Measurements from ENCODE around the gene UGT1A9. TPM values are rescaled to one million over a fixed set of nuclear protein-coding genes. Genes with fewer than 3 reads are reported as not detected.

Gene UGT1A9
- total RNA-seq, 1 donor from 2014 or later = not detected

DNA sequence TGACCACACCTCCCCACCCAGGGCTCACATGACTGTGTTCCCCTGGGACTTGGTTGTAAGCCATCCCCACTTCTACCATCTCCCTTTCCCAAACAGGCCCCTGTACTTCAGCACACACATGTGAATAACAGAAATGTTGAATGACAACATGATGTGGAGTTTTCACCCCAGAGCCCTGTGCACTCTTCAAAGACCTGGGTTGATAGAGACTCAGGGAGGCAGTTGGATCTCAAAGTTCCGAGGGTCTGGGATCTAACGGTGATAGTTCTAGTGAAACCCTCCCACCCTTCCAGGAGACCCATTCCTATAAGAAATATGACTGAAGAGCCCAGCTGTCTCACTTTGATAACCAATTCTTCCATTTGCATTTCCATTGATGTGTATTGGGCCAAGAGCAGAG lies 106.3 kb downstream of the UGT1A9 start, which contains the start of gene MROH2A:
Gene MROH2A (plus strand): TSS at position 301 of the 400 bp plus-strand sequence. CDS start 1,029 bp downstream, outside the sequence.
- ATAC-seq (no peak), DNase-seq (ENCODE audit: low spot score) (no peak)
- intact Hi-C loops (cut with DNase I) = no loop called here

DNA sequence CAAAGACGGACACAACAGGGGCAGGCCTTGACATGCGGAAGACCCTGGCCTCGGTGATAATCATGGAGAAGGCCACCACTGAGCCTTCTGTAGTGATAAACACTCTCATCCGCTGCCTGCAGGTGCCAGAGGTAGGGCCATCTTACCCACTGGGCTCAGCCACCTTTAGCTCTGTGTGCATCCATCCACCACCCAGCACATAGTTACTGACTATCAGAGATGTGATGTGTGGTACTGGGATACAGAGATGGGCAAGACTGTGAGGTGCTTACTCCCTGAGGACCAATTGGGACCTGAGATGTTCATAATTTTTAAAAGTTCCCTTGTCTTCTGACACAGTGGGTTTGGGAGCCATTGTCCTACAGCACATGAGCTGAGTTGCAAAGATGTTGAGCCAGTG lies 108.0 kb downstream of the UGT1A9 start:
- DNase-seq (ENCODE audit: low spot score) (no peak), ATAC-seq (no peak)
- intact Hi-C loops (cut with DNase I) = no loop called here

DNA sequence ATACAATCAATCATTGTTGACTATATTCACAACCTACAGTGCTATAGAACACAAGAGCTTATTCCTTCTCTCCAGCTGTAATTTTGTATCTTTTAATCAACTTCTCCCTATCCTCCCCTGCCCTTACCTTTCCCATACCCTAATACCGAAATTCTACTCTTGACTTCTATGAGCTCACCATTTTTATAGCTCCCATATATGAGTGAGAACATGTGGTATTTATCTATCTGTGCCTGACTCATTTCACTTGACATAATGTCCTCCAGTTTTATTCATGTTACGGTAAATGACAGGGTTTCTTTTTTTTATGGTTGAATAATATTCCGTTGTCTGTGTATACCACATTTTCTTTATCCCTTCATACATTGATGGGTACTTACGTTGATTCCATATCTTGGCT lies 109.1 kb downstream of the UGT1A9 start:
- no peak for DNase-seq (ENCODE audit: low spot score)
- ATAC-seq = no peak
- intact Hi-C loops (cut with DNase I) = no loop called here

DNA sequence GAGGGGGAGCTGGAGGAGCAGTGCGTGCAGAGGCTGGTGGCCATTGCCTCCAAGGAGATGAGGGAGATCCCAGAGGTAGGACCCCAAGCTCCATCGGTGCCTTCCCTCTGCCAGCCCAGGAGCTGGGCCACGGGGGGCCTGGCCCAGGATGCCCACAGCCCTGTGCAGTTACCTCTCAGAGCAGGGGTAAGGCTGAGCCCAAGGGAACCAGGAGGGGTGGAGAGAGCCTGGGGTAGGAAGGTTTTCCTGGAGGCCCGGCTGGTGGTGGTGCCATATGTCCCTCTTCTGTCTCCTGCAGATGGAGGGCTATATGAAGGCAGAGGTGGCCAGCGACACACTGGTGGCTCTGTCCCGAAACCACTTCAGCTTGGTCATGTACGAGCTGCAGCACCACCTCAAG lies 117.9 kb downstream of the UGT1A9 start:
- ATAC-seq (no peak), DNase-seq (ENCODE audit: low spot score) (no peak)
- intact Hi-C loops (cut with DNase I) = no loop called here

DNA sequence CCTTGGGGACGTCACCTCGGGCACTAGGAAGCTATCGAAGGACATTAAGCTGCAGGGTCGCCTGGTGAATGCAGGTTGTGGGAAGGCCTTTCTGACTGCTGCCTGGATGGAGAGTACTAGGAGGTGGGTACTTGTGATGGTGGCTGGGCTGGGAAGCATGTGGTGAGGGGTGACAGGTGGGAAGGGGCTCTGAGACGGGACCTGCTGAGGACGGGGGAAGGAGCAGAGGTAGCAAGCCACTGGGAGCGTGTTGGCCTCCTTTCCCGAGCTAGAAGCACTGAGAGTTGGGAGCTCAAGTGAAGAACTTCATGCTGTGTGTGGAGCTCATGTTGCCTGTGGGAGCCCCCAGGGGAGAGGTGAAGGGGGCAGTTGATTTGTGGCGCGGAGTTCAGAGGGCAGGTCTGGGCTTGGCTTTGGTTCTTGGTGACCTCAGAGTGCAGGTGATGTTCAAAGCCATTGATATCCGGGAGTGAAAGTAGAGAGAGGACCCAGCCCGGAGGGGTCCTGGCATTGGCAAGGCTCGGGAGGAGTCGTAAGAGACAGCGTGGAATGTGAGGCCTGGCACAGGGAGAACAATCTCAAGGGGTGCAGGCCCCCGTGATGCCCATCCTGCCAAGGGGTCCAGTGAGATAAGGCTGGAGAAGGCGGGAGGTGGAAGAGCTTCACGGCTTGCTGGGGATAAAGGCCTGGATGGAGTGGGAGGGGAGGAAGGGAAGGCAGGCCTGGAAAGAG lies 119.6 kb downstream of the UGT1A9 start:
- DNase-seq (ENCODE audit: low spot score) = no peak
- no peak for ATAC-seq
- intact Hi-C loops (cut with DNase I) = no loop called here

DNA sequence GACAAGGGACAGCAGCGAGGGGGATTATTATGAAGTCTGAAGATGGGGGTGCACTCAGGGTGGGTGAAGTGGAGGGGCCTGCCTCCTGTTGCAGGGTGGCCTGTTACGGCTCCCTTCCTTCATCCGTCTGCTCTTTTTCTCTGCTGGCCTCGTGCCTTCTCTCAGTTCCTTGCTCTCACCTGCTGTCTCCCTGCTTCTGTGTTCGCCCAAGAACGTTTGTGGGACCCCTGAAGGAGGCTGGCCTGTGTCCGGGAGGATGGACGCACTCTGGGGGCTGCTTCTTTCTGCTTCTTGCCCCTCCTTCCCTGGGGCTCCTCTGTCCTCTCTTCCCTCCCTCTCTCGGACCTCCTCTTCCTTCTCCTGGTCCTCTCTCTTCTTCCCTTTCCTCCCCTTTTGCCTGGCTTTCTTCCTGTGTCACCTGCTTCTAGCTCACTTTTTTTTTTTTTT lies 120.2 kb downstream of the UGT1A9 start:
- ATAC-seq (no peak), DNase-seq (ENCODE audit: low spot score) (no peak)
- intact Hi-C loops (cut with DNase I) = no loop called here

DNA sequence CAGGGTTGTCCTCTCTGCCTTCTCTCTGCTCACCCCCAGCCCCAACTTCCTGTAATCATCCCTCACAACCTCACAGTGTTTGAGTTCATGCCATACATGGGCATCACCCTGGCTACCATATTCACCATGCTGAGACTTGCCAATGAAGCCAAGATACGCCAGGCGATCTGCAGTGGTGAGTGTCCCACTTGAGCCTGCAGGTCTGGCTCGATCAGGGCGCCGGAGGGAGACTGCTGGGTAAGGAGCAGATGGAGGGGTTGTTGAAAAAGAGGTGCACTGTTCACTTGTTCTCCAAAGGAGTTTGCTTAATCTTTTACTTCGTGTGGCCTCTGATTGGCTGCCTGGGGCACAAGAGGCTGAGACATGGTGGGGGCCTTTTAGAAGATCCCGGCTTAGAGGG lies 121.0 kb downstream of the UGT1A9 start:
- no peak for DNase-seq (ENCODE audit: low spot score)
- no peak for ATAC-seq
- intact Hi-C loops (cut with DNase I) = no loop called here

DNA sequence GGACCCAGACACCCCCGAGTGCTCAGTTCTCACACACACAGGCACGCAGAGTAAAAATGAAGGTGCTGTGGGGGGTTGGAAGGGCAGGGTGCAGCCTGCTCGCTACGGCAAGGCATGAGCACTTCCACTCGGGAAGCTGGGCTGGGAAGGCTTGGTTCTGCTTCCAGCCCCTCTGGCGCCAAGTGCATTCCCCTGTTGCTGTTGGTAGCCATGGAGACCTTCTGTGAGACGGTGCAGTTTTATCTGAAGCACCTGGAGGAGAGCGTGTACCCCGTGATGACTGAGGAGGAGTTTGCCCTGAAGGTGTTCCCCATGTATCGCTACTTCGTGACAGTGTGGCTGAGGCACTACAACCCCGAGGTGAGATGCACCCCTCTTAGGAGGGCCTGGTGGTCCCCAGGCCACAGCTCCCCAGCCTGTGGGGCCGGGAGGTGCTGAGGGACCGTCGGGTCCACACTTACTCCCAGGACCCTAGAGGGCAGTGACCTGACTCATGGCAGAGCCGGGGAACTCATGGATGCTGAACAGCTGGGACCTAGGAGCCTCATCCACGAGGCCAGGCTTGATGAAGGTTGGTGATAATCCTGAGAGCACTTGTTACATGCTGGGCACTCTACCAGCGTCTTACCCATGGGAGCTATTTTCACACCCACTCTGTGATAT lies 121.9 kb downstream of the UGT1A9 start:
- intact Hi-C loops (cut with DNase I) = no loop called here
- DNase-seq (ENCODE audit: low spot score) (no peak), ATAC-seq (no peak)

DNA sequence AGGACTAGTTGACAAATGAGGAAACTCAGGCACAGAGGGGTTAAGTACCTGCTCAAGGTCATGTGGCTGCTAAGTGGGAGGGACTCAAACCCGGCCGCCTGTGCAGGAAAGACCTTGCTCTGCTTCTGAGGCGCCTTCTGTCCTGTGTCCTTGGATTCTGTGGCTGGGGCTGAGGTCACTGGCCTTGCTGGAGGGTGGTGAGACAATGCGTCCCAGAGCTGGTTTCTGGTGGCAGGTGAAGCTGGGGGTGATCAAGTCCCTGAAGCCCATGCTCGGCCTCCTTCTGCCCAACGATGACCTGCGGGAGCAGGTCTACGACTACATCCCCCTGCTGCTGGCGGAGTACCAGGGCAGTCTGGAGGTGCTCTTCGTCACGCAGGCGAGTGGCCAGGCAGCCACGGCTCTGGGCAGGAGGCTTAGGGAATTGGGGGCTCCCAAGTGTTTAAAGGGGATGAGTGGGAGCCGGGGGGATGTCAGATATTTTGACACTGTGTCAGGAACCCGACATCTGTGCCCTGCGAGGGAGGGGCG lies 122.5 kb downstream of the UGT1A9 start:
- intact Hi-C loops (cut with DNase I) = no loop called here
- DNase-seq (ENCODE audit: low spot score) = no peak
- ATAC-seq = no peak

DNA sequence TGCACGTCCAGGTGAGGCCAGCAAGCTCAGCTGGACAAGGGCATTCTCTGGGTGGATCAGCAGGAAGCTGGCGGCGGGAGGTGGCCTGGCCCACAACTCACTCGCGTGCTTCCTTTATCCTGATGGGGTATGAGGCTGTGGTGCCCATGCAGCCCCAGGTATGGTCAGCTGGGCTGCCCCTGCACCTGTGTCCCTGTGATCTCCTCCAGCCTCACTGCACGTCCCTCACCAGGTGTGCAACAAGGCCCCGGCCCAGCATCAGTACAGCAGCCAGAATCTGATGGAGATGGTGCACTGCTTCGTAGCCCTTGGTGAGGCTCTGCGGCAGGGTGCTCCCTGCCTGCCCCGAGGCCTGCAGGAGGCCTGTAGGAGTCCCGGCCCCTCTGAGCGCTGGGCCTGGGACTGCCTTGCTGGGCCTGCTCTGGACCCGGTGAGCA lies 124.1 kb downstream of the UGT1A9 start:
- intact Hi-C loops (cut with DNase I) = no loop called here
- ATAC-seq (peak; percentile 17), DNase-seq (ENCODE audit: low spot score) (no peak)

DNA sequence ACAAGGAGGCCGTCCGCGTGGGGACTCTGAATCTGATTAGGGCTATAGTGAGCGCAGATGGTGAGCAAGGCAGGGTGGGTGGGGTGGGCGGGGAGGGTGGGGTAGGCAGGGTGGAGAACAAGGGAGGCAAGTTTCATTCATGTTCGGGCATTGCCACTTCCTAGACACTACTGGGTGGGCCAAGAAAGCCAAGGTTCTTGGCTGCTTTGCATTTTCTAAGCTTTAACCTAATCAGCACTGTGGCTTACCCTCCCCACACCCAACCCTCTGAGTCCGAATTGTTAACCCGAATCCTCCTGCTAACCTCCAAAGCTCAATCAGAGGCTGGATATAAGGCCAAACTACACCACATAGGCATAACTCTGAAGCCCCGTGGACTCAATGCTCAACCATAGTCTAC lies 124.6 kb downstream of the UGT1A9 start:
- intact Hi-C loops (cut with DNase I) = no loop called here
- no peak for ATAC-seq
- DNase-seq (ENCODE audit: low spot score) = no peak

DNA sequence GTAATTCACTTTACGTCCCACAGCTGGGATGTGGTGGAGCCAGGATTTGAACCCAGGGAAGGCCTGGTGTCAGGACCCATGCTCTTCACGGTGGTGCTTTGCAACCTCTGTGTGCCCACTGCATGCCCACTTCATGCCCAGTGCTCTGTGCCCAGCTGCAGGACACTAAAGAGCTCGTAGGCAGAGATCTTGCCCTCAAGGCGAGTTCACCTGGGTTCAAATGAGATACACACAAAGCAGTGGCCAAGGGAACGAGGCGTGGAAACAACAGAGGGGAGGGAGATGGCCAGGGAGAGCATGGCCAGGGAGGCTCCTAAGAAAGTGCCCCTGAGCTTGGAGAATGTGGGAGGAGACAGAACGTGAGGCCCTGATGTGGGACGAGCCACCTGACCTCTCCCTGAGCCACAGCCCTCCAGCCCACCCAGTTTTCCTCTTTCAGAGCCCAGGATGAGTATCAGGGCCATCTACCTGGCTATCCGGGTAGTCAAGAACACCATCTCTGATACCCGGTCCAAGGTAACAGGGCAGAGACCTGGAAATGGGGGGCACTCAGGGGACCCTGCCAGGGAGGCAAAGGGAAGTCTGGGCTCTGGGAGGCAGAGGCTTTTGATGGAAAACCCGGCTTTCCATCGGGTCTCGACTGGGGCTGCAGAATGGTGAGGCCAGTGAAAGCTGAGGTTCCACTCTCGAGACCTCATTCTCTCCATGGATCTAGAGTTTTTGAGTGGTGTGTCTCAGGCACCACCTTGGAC lies 126.8 kb downstream of the UGT1A9 start:
- ATAC-seq = no peak
- DNase-seq (ENCODE audit: low spot score) = peak; percentile 9
- intact Hi-C loops (cut with DNase I) = no loop called here

DNA sequence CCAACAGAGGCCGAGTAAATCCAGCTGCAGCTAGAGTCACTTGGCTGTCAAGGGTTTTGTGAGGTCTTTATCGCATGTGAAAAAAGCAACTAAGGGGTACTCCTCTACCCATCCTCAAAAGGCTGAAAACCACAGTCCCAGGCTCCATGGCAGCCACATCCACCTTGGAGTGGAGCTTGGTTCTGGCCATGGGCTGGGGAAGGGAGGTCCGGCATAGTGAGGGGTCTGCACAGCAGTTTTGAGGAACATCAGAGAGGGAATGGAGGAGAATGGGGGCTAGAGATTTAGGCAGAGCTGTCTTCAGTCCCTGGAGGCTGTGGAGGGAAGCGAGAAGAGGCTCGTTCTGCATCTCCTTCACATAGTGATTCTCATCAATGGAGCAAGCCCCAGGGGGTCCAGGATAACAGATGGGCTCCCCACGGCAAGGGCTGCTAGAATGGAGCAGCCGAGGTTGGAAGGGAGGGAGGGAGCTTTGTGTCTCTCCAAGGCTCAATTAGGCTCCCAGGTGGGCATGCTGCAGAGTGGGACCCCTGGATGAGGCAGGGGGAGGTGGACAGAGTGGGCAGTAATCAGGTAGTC lies 127.5 kb downstream of the UGT1A9 start:
- DNase-seq (ENCODE audit: low spot score) (peak; percentile 30), ATAC-seq (no peak)
- intact Hi-C loops (cut with DNase I) = no loop called here

DNA sequence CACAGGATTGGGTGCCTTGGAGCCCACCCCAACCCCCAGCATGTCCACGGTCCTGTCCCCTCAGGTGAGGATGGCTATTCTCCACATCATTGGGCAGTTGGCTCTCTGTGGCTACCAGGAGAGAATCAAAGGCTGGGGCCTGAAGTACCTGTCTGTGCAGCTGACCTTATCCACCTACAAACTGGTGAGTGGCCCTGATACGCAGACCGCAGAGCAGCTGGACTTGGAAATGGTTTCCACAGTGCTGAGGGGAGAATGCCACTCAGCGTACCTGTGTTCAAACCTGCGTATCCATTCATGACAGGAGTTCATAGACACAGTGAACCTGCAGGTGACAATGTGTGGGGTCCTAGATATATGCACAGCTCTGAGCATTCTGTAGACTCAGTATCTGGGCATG lies 128.0 kb downstream of the UGT1A9 start:
- intact Hi-C loops (cut with DNase I) = no loop called here
- ATAC-seq = no peak
- no peak for DNase-seq (ENCODE audit: low spot score)

DNA sequence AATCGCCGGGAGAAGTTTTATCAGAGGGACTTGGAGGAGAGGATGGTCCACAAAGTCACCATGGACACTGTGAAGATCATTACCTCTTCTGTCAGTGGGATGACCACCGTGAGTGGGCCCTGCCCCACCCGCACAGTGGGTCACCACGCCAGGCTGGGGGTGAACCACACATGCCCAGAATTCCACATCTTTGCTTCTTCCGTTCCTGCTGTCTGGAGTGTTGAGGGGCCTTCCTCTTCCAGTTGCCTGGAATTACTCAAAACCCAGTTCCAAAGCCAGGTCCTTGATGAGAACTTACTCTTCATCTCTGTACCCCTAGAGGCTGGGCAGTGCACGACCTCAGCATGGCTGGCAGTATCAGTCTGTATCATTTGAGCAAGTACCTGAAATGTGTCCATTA lies 128.5 kb downstream of the UGT1A9 start:
- ATAC-seq (no peak), DNase-seq (ENCODE audit: low spot score) (no peak)
- intact Hi-C loops (cut with DNase I) = no loop called here

DNA sequence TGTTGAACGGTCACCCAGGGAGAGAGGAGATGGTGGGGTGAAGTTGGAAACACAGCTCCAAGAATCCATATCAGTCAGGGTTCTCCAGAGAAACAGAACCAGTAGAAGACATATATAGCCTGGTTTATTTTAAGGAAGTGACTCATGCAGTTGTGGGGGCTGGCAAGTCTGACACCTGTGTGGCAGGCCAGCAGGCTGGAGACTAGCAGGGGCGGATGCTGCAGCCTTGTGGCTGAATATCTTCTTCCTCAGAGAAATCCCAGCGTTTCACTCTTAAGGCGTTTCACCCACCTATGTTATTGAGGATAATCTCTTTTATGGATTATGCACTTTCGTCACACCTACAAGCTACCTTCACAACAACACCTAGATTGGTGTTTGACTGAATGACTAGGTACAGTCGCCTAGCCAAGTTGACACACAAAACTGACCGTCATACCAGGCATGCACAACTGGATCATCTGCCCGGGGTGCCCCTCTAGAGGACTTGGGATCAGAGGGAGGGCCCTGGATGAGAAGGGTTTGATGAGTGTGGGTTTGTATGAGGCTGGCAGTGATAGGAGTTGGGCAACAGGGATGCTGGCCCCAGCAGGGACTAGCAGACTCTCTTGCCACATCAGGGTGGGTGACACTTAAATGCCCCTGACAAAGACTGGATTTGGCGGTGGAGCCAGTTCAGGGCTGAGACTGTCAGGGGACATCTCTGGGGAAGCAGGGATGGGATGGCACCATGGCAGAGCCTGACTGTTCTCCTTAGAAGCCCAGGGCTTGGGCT lies 129.8 kb downstream of the UGT1A9 start:
- no peak for DNase-seq (ENCODE audit: low spot score)
- intact Hi-C loops (cut with DNase I) = no loop called here
- no peak for ATAC-seq

DNA sequence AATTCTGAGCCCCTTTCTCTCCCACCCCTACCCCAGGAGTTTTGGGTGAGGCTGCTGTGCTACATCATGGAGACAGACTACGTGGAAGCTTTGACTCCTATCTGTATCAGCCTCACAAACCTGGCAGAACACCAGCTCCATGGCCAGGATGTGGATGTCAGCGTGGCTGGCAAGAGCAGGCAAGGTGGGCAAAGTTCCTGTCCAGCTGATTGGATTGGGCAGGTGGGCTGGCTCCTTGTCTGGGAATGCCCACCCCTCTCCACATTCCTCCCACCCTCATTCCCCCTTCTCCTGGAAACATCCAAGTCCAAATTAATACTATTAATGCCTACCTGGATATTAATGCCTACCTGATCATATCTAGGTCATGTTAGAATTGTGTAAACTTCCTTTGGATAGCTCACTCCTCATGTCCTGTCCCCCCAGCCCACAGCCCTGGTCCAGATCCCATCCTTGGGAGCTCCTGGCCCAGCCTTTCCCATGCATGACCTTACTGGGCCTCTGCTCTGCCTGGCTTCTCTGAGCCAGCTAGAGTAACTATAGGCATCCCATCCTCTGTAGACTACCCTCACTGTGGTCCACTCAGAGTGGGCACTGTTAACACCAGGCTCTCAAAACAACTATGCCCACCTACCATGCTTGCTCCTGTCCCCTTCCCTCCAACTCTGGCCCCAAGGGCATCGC lies 130.6 kb downstream of the UGT1A9 start:
- ATAC-seq (no peak), DNase-seq (ENCODE audit: low spot score) (no peak)
- intact Hi-C loops (cut with DNase I) = no loop called here

DNA sequence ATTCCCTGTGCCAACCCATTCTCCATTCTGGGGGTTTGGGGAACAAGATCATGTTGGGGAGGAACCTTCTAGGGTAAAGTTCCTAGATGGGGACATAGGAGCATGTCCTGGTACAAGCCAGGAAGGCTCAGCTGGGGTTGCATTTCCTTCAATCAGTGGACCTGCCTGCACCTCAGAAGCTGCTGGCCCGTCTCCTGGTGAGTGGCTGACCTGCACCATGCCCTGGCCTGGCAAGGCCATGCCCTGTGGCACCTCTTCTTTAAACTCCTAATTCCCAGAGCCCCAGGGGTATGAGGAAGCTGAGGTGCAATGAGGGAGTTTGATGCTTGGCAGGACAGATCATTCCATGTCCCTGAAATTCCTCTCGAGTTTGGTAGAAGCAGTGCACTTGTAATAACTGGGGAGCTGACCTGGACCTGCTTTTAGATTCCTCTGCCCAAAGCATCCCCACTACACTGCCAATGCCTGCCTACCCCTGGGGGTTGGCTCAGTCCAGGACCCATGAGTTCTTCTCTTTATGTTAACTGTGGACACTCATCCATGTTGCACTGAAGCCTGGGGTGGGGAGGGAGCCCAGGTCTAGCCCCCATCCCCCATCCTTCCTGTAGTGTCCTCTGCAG lies 131.7 kb downstream of the UGT1A9 start:
- ATAC-seq (no peak), DNase-seq (ENCODE audit: low spot score) (no peak)

More for the DNA sequence above, 131.7 kb downstream of the UGT1A9 start:
- intact Hi-C loops (cut with DNase I) = no loop called here
